Measurements from ENCODE around the gene WASHC2A. TPM values are rescaled to one million over a fixed set of nuclear protein-coding genes. Genes with fewer than 3 reads are reported as not detected.
"Not testable (repeated sequence)": the region's sequence is repeated elsewhere in the genome, so short reads cannot be mapped to it uniquely, and the experiment has no call there.

WASHC2A gene
- total RNA-seq, 2 donors from 2014 or later = 30.8 to 33.2 TPM

- DNase-seq (ENCODE audit: low spot score in 2 of 2); H3K27ac Mint-ChIP-seq; H3K9me3 Mint-ChIP-seq; ATAC-seq; H3K36me3 Mint-ChIP-seq: not testable (repeated sequence)
These were observed 11.1 kb upstream of the WASHC2A start for GRCh38 chr10:50056654-50057053.

DNA sequence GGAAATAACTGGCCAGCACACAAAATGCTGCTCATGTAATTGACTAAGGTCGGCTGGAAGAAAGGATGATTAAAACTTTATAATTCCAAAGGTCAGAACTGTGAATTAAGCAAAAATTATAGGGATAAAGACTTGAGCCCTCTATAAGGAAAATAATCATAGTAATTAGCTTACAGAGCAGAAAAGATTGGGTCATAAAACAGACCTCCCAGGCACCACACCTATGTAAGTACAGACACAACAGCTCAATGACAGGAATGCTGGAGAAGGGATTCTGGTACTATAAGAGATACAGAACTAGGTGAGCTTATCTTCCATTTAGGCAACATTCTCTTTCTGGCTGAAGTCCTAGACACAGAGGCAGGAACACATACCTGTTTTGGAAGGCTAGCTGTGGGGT is 9.0 kb upstream of the WASHC2A start:
- not testable (repeated sequence) for ATAC-seq; H3K36me3 Mint-ChIP-seq; H3K27ac Mint-ChIP-seq; DNase-seq (ENCODE audit: low spot score in 2 of 2); H3K9me3 Mint-ChIP-seq

DNA sequence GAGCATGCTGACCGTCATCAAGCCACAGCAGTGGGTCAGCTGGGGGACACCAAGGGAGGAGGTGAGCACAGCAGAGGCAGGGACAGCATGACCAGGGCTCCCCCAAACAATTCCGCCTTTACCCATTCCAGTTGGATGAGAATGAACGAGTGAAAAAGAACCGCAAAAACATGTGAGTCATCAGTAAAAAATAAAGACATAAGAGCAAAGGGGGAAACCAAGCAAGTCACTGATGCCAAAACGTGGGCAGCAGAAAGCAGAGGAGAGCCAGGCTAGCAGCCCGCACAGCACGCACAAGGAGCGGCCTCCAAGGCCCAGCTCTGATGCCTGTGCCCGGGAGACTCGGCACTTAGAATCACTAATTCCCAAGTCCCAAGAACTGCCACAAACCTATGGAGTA is 7.8 kb upstream of the WASHC2A start:
- H3K9me3 Mint-ChIP-seq; DNase-seq (ENCODE audit: low spot score in 2 of 2); H3K27ac Mint-ChIP-seq; ATAC-seq; H3K36me3 Mint-ChIP-seq: not testable (repeated sequence)

- not testable (repeated sequence) for H3K27ac Mint-ChIP-seq; H3K36me3 Mint-ChIP-seq; ATAC-seq; DNase-seq (ENCODE audit: low spot score in 2 of 2); H3K9me3 Mint-ChIP-seq
These were observed 6.2 kb upstream of the WASHC2A start for GRCh38 chr10:50061548-50061947.

GRCh38 chr10:50063100-50063499 is 4.7 kb upstream of the WASHC2A start:
- H3K9me3 Mint-ChIP-seq = no peaks in the 10 kb centered on the region
- no peak for ATAC-seq
- H3K27ac Mint-ChIP-seq = no peak overlapping the region
- H3K36me3 Mint-ChIP-seq = no peaks in the 10 kb centered on the region
- no peak for DNase-seq (ENCODE audit: low spot score in 2 of 2)

GRCh38 chr10:50068352-50068659 is 552 bp downstream of the WASHC2A start:
- ATAC-seq; H3K36me3 Mint-ChIP-seq; DNase-seq (ENCODE audit: low spot score in 2 of 2); H3K9me3 Mint-ChIP-seq: not testable (repeated sequence)
- peak overlapping the region; percentile 68 to 93 for H3K27ac Mint-ChIP-seq

- not testable (repeated sequence) for DNase-seq (ENCODE audit: low spot score in 2 of 2); H3K27ac Mint-ChIP-seq; ATAC-seq; H3K36me3 Mint-ChIP-seq; H3K9me3 Mint-ChIP-seq
These were observed 7.4 kb downstream of the WASHC2A start for GRCh38 chr10:50075139-50075538.

GRCh38 chr10:50075544-50075943 is 7.8 kb downstream of the WASHC2A start:
- not testable (repeated sequence) for H3K9me3 Mint-ChIP-seq; DNase-seq (ENCODE audit: low spot score in 2 of 2); H3K27ac Mint-ChIP-seq; H3K36me3 Mint-ChIP-seq; ATAC-seq

- H3K36me3 Mint-ChIP-seq; H3K27ac Mint-ChIP-seq; DNase-seq (ENCODE audit: low spot score in 2 of 2); H3K9me3 Mint-ChIP-seq; ATAC-seq: not testable (repeated sequence)
These were observed 23.6 kb downstream of the WASHC2A start for GRCh38 chr10:50091304-50091703.

DNA sequence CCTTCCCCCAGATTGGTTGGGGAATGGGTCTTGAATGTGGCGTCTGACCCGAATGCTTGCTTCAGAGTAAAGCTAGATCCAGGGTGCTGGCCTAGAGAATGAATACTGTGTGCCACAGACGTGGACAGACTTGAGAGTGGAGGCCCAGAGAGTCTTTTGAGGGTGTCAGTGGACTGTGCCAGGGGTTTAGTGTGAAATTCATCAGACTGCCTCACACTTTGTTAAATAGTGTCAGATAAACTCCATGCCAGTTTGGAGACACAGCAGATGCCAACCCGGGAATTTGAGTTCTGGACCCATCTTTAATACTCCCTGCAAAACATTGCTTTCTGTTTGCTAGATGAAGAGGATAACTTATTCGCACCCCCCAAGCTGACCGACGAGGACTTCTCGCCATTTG is 25.2 kb downstream of the WASHC2A start:
- H3K36me3 Mint-ChIP-seq; H3K27ac Mint-ChIP-seq; H3K9me3 Mint-ChIP-seq; DNase-seq (ENCODE audit: low spot score in 2 of 2); ATAC-seq: not testable (repeated sequence)

- ATAC-seq; DNase-seq (ENCODE audit: low spot score in 2 of 2); H3K9me3 Mint-ChIP-seq; H3K36me3 Mint-ChIP-seq; H3K27ac Mint-ChIP-seq: not testable (repeated sequence)
These were observed 26.9 kb downstream of the WASHC2A start for GRCh38 chr10:50094630-50095029.

DNA sequence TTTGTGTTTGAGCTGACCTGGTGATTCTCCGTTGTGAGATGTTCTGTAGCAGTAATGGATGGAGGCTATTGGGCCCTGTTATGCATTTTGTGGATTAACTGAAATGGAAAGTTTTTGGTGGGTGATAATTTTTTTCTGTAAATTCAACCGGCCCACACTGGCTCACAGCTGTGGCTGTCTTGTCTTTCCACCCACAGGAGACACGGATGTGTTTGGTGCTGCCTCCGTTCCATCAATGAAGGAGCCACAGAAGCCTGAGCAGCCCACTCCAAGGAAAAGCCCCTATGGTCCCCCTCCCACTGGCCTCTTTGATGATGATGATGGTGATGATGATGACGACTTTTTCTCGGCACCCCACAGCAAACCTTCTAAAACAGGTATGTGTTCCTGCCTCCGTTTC is 27.6 kb downstream of the WASHC2A start:
- not testable (repeated sequence) for H3K27ac Mint-ChIP-seq; DNase-seq (ENCODE audit: low spot score in 2 of 2); H3K9me3 Mint-ChIP-seq; ATAC-seq; H3K36me3 Mint-ChIP-seq

GRCh38 chr10:50096722-50097121 is 29.0 kb downstream of the WASHC2A start:
- H3K27ac Mint-ChIP-seq; H3K36me3 Mint-ChIP-seq; H3K9me3 Mint-ChIP-seq; DNase-seq (ENCODE audit: low spot score in 2 of 2); ATAC-seq: not testable (repeated sequence)

GRCh38 chr10:50098645-50099044 is 30.9 kb downstream of the WASHC2A start:
- H3K9me3 Mint-ChIP-seq; DNase-seq (ENCODE audit: low spot score in 2 of 2); ATAC-seq; H3K36me3 Mint-ChIP-seq; H3K27ac Mint-ChIP-seq: not testable (repeated sequence)

DNA sequence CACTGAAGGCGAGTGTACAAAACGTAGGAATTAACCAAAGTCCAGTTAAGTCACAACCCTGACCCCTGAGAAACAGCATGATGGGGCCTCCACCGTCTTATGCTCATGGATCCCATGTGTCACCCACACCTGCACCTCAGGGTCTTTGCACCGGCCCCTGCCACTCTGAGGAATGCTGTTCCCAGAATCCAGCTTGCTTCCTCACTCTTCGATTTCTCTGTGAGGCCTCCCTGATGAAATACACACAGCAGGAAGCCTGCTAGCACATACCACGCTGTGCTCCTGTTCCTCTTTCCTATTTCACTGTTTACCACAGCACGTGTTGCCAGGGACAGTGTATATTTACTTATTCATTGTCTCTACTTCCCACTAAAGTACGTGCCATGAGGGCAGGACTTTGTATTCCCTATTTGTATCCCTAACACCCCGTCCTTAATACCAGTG is 33.4 kb downstream of the WASHC2A start:
- not testable (repeated sequence) for ATAC-seq; DNase-seq (ENCODE audit: low spot score in 2 of 2); H3K9me3 Mint-ChIP-seq; H3K36me3 Mint-ChIP-seq
- H3K27ac Mint-ChIP-seq = peak overlapping the region in 1 of 2 donors; percentile 22

- H3K9me3 Mint-ChIP-seq, H3K27ac Mint-ChIP-seq: not testable (repeated sequence)
These were observed 34.0 kb downstream of the WASHC2A start for GRCh38 chr10:50101747-50102146.

GRCh38 chr10:50102267-50102666 is 34.5 kb downstream of the WASHC2A start:
- not testable (repeated sequence) for H3K36me3 Mint-ChIP-seq; DNase-seq (ENCODE audit: low spot score in 2 of 2); H3K27ac Mint-ChIP-seq; H3K9me3 Mint-ChIP-seq; ATAC-seq

More at GRCh38 chr10:50101747-50102146, 34.0 kb downstream of the WASHC2A start:
- not testable (repeated sequence) for DNase-seq (ENCODE audit: low spot score in 2 of 2); H3K36me3 Mint-ChIP-seq; ATAC-seq

DNA sequence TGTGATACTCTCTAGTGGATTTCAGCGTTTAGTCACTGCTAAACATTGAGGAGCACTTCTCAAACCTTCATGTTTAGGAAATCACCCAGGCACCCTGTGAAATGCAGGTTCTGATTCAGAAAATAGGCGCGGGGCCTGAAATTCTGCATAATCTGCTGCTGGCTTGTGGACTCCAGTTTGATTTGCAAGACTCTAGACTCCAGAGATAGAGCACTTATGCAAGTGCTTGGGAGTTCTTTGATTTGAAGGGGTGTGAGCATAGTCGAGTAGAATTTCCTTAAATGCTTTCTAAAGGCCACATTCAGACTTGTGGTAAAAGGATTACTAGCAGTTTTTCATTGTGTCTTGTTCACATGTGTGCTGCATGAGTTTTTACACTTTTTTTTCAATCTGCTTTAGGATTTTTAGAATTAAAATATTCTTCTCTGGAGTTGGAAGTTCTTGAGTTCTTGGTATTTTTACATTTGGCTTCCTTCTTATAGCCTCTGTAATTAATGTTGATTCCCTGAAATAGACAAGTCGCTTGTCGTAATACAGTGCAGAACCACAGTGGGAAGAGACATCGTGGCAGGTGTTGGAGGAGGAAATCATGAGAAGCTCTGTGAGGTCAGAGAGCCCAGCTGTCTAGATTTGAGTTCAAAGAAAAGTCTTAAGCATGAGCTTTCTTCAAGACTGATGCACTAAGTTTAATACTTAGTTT is 41.4 kb downstream of the WASHC2A start:
- H3K27ac Mint-ChIP-seq; ATAC-seq; H3K36me3 Mint-ChIP-seq; DNase-seq (ENCODE audit: low spot score in 2 of 2); H3K9me3 Mint-ChIP-seq: not testable (repeated sequence)

All from activated naive CD4-positive, alpha-beta T cell treated with anti-CD3 and anti-CD28 coated beads, Interleukin-2, amount 50 U/mL, for 72 hours (primary cell).